ENCODE measurements around the gene CRIM1.

CRIM1 gene

DNA sequence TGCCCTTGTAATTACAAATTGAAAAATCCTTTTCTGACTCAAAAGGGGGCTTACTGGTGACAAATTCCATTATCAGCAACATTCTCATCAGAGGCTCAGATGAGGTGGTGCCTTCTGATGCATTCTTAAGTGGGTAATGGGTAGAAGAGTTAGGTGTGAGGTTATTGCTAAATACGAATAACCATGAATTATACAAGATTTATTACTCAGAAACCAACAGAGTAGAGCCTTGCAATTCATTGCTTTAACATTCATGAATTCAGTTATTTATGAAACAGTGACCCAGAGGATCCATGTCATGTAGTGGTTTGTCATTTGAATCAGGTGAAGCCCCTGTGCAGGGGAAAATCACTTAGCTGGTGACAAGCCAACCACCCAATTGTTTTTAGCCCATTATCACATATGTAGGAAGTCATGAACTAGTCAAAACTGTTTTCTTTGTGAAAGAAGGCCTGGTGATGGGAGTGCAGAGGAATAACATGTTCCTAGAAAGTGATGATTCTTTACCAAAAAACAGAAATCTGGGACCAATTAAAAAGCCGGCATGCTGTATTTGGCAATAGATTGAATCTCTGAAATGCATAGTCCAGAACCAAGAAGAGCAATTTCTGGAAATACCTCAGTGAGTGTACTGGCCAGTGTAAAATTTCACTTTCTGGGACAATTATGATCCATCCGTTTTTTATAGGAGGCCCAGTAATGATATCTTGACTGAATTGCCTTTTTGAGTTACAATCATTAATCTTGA lies 70.2 kb downstream of the CRIM1 start:
- DNase-seq (ENCODE audit: low read depth) = no peak

DNA sequence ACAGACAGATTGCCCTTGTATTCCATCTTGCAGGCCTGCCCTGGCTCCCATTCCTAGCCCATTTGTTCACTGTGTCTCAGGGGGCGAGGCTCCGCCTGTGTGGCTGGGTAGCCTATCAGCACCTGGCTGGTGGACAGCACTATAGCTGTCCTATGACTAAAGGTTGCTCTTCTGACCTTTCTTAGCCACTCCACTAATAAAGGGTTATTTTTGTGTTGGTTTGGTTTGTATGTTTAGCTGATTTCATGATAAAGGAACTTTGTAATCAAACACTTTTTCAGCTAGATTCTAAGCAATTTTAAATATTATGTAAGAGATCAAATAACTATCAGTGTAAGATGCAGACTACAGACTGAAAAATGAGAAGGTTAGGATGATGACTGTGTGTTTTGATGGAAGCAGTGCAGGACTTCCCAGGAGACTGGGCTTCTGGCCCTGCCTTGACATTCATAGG lies 72.2 kb downstream of the CRIM1 start:
- DNase-seq (ENCODE audit: low read depth) = no peak

DNA sequence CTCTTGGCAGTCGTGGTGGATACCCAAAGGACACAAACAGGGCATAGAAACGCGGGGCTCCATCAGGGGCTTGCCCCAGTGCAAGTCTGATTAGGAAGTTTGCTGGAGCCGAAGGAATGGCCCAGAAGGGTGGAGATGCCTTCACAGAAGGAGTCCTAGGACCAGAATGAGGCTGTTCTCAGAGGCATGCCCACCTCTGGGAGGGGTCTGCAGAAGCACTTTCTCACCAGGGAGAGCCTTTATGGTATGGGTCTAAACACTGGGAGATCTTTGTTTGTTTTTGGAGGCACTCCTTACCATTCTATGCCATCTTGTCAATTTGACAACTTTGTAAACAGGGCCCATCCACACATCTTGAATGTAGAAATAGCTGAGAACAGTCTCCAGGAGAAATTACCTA lies 75.0 kb downstream of the CRIM1 start:
- no peak for DNase-seq (ENCODE audit: low read depth)

DNA sequence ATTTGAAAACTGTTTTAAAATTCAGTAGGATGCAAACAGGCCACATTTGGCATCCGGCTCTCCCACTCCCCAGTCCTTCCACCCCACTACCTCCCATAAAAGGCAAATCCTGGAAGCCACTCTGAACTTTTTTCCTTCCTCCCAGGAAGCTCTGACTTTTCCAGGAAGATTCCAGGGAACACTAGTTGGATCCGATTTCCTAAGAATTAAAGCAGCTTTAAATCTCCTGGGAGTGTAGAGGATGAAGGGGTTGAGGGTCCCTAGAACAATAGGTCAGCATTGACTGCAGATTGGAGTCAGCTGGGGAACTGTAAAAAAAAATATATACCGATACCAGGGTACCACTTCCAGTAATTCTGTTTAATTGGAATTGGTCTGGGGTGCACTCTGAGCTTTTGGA lies 76.9 kb downstream of the CRIM1 start:
- no peak for DNase-seq (ENCODE audit: low read depth)

DNA sequence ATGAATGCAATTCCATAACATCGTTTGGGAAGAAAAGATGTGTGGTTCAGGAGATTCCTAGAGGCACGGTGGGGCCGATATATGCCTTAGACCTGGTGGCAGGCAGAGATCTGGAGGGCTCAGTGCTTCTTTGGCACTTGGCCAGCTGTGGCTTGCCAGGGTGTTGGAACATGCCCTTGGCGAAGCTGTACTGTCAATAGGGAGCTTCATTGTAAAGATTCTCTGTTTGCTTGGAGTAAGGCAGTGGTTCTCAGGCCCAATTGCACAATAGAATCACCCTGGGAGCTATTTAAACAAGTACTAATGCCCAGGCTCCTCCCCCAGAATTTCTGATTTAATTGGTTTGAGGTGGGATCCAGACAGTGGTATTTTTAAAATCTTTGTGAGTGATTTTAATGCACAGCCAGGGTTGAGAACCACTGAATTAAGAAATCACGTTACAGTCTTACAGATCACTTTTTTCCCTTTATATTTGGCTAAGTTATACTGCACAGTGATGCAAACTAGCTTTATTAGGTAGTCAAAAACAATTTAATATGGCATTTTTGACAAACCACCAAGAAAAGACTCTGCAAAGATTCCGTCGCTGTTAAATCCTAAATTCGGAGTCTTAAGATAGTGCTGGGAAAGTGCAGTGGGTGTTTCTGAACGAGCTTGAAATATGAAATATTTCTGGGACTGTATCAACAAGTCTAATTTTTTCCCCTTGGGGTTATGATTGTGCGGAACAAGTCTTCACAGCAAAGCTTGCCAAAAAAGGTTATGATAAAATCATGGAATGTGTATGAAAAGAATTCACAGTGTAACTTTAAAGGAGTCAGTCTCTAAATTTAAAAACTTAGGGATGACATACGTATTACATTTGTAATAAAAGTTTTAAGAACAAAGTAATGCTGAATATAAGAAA lies 78.0 kb downstream of the CRIM1 start:
- DNase-seq (ENCODE audit: low read depth) = no peak

DNA sequence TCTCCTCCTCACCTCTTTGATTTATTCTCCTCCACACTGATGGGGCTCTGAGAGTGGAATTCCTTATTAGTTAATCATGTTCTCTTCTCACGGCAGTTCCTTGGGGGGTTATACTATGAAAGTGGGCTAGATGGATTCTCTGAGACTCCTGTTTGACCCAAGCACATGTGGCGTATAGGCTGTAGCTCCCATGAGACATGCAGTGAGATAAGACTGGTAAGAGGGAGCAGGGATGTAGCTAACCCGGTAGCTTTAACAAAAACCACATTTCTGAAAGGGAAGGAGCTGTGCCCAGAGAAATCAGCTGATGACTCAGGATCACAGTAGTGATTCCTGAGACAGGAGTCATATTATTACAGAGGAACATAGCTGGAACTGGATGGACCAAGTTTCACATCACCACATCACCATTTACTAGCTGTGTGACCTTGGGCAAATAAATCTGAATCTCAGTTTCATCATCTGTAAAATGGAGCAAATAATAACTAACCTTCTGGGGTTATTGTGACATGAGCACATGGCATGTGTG lies 82.9 kb downstream of the CRIM1 start:
- DNase-seq (ENCODE audit: low read depth) = no peak

DNA sequence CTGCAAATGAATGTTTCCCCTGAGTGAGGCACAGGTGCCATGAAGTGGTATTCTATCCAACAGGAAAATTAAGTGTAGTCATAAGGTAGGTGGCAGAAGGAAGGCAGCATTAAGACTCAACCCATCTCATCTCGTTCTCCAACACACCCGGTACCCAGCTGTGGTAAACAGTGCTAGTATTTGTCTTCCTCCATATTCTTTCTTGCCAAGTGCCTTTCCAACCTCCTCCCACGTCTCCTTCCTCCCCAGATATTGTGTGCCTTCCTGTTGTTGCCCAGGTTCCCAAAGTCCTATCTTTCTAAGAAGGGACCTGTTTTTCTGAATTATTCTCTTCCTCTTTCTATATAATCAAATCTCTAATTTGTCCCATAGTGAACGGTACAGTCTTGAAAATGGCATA lies 83.5 kb downstream of the CRIM1 start:
- DNase-seq (ENCODE audit: low read depth) = no peak

DNA sequence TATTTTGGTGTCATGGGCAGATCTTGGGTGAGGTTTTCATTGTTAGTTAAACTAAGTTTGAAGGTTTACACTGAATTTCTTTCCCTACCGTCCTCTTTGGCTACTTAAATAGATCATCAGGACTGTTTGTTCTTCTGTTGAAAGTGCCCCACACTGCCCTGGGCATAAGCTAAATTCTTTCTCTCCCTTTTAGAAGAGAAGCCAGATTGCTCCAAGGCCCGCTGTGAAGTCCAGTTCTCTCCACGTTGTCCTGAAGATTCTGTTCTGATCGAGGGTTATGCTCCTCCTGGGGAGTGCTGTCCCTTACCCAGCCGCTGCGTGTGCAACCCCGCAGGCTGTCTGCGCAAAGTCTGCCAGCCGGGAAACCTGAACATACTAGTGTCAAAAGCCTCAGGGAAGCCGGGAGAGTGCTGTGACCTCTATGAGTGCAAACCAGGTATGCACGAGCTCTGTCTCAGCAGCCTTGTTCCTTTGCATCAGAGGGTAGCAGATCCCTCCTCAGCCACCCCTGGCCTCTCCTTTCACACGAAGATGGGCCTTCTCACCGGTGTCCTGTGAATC lies 85.6 kb downstream of the CRIM1 start:
- DNase-seq (ENCODE audit: low read depth) = no peak

DNA sequence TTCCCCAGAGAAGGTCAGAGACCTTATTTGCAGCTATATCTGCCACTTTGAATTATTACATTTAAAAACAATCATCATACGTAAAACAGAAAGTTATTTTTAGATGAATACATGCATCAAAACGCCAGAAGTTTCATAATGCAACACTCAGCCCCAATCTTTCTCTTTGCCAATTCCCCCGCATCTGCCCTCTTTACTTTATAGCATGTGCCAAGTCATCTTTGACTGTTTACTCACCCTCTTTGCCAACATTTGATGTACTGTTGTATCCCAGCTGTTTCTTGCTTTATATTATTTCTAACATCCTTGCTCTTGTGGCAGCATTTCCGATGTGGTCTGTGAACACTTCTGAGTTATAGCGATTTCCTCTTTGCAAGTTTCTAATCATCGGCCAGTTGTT lies 86.2 kb downstream of the CRIM1 start:
- DNase-seq (ENCODE audit: low read depth) = no peak

DNA sequence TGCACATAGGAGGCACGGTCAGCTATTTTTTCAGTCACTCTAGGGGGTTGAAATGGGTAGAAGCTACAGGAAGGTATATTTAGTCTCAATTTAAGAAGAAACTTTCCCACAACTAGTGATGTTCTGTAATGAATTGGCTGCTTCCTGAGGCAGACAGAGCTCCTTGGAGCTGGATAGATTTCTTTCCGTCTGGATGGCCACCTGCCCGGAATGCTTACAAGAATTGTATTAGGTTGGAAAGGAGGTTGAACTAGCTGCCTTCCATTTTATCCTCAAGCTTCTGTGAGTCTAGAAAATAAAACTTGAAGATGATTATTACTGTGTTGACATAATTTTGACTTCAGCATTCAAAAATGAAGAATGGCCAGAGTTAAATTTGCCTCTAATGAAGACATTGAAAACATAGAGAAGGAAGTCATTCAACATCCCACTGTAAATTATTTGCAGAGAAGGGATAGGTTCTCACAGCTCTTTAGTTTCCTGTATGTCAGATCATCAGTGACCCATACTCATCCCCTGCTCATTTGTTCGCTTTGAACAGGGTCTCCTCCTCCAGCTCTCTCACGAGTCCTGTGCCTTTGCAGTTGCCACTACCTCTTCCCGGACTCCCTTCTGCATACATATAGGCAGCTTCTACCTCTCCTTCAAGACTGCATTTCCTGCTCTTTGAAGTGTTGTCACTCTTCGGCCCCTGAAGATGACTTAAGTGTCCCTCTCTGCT lies 88.8 kb downstream of the CRIM1 start:
- DNase-seq (ENCODE audit: low read depth) = no peak

DNA sequence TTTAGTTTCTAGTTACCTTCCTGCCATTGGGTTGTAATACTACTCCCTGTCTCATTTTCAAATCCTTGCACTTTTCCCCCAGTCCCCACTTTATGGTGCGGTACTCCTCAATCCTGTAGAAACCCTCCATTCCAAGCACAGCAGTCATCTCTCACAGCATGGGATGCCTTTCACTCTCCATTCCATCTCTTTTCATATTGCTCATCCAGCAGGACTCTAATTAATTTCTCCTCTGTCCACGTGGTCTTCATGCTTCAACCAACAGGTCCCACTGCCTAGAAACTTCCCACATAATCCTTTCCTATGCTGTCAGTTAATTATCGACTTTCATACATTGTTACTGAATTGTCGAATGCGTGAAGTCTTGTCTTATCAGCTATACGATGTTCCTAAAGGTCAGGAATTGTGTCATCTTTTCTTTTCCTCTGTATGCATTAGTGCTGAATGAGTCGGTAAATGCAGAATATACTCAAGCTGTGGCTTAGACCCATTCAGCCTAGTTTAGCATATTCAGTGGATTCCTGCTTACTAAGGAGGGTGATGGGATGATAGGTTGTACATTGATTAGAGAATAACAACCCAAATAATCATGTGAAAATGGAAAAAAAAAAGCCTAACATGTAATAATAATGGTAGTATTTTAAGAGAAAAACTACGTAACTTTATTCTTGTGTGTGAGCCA lies 89.7 kb downstream of the CRIM1 start:
- DNase-seq (ENCODE audit: low read depth) = no peak

DNA sequence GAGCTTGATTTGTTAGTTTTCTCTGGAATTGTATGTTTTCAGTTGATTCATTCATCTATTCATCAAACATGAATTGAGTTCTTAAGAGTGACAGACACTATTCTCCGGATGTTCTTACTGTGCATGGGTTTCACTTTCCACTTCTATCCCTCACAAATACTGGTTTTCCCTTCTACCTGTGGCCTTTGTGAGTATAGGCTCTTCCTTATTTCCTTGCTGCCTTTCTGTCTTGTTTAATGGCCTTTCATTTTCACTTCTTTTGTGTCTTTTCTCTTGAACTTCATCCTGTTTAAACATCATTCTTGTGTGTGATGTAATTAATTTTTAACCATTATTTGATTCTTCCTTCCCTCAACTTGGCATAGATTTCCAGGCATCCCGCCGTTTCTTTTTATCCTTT lies 90.7 kb downstream of the CRIM1 start:
- no peak for DNase-seq (ENCODE audit: low read depth)

DNA sequence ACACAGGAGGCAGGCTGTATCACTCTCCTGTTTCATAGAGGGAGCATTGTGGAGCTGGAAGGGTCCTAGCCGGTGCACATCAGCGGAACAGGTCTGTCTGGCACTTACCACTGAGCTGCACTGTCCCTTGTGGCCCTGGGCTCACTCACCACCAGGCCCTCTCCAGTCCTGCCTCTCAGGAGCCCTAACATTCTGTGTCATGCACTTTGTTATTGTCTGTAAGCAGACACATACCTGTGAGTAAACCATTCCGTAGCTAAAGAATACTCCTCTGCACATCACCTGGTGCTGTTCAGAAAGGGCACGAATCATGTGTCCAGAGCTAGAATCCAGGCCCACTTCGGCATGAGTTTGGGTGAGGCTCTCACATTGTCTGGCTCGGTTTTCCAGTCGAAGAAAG lies 93.6 kb downstream of the CRIM1 start:
- DNase-seq (ENCODE audit: low read depth) = no peak

DNA sequence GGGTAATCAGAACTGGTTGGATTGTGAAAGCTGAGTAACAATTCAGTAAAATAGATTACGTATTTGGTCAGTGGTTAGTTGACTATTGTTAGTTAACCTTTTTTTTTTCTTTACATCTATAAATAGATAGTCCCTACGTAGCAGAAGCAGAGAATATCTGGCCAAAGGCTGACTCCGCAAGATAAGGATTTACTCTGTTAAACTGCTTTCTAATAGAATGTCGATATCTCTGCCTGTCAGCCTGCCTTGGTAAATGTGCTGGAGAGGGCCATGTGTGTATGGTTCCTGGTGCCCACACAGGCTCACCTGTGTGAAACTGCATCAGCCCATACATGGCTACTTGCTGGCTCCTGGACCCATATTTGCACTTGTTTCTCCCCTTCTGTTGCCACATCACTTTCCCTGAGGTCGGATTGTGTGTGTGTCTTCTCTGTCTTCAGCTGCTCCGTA lies 94.4 kb downstream of the CRIM1 start:
- DNase-seq (ENCODE audit: low read depth) = no peak

DNA sequence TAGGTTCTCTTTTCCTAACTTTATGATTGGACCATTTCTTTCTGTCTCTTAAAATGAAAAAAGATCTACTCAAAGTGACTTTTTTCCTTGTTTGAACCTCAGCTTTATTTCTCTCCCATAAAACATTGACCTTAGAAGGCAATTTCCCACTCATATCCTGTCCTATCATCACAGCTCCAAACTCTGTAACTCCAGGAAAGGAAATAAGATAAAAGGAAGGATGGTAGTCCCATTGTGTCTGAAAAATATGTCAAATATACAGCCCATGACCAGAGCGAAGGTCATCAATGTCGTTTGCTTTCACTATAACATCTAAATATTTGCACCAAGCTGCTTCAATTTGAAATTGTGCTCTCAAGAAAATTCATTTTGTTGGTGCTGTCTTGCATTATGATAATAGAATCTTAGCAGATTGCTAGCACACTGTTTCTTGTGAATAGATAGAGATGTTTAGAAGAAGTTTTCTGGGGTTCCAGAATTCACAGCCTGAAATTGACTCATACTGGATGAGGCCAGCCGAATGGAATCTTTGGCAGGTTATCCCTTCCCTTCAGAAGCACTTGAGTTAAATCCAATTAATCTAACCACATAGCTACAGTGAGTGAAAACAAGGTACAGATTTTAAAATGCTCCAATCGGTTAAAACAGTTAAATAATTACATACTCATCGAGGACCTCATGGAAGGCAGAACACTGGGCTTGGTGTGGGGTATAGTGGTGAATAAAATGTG lies 95.1 kb downstream of the CRIM1 start:
- DNase-seq (ENCODE audit: low read depth) = no peak

DNA sequence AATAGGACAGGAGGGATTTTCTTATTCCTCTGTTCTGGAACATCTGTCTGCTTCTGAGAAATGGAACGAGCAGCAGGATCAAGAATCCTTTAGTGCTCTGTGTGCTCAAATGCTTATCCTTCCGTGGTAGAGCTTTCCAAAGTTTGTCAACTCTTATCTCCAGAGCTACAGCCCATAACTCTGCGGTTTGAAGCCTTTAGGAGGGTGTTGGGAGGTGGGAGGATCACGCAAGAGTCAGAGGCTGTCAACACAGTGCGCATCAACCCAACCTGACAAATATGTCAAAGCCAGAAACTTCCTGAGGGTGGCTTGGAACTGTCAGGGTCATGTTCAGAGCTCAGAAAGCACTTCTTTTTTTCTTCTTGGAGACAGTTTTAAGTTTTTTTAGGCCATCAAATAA lies 95.9 kb downstream of the CRIM1 start:
- no peak for DNase-seq (ENCODE audit: low read depth)

DNA sequence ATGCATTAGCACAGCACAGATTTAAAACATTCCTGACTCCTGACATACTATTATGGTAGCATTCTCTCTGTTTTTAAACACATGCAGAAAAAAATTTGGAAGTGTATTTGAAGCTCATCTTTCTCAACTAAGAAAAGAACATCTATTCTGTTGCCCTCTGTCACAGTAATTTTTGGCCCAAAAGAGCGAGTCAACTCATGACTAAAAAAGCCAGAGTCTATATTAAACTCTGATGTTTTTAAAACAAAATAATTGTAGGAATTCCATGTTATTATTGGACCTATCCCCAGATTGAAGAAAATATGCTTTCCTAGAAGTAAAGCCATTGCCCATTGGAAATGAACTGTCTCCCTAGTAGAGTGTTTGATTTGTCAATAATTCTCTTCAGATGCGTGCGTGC lies 96.7 kb downstream of the CRIM1 start:
- no peak for DNase-seq (ENCODE audit: low read depth)

DNA sequence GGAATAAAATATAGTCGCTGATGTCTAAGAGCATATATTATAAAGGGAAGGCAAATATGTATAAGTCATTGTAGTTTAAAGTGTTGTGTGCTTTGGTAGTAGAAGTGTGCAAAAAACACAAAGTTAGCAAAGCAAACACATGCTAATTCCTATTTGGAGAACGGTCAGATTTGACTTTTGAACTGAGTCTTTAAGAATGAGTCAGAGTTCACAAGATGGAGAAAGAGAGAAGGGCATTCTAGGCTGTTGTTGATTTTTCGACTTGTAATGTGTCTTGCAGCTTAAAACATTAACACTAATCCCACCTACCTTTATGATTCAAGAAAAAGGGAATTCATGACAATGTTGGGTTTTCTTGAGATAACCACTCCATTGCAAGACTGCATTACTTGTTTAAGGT lies 98.1 kb downstream of the CRIM1 start:
- no peak for DNase-seq (ENCODE audit: low read depth)

DNA sequence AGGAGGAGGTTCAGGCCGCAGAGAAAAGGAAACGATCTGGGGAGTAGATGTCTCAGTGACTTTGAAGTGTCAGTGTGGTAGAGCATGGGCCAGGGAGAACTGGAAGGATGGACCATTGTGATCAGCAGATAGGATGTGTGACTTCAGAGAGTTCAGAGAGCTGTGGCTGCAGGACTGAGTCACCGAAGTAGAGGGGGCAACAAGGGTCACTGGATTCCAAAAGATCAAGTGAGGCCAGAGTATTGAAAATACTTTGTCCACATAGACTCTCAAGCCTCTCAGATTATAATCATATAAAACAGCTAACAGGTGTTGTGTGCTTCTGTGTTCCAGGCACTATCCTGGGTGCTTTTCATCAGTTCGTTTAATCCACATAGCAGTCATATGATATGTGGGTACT lies 99.4 kb downstream of the CRIM1 start:
- DNase-seq (ENCODE audit: low read depth) = no peak

DNA sequence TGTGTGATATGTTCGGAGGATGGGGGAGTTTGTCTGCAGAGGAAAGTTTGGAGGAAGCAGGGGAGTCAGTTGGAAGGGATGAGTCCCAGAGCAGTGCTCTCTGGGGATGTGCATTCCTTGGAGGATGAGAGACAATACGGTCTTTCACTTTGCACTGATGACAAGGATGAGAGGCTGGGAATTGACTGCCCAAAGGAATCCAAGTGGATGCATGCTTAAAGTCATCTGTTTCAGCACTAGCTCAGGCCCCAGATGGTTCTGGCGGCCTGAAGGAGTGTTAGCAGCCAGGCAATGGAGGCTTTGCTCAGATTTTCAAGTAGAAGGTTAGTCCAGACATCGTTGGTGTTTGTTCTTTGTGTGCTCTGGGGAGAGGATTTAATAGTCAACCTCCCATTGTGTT lies 100.2 kb downstream of the CRIM1 start:
- DNase-seq (ENCODE audit: low read depth) = no peak
